SHP77 treated with DMSO at 0.1 percent for 48 hours (cell line): Measurements from ENCODE around the gene VPS72.
A peak's percentile ranks its signal among the peaks of the same experiment; 100 is the strongest.
"Not testable (repeated sequence)": the region's sequence is repeated elsewhere in the genome, so short reads cannot be mapped to it uniquely, and the experiment has no call there.

Source experiments
- DNase-seq: peaks from one replicate; lab custom pipeline; 2025; lab: John Stamatoyannopoulos, UW

Gene VPS72

DNA sequence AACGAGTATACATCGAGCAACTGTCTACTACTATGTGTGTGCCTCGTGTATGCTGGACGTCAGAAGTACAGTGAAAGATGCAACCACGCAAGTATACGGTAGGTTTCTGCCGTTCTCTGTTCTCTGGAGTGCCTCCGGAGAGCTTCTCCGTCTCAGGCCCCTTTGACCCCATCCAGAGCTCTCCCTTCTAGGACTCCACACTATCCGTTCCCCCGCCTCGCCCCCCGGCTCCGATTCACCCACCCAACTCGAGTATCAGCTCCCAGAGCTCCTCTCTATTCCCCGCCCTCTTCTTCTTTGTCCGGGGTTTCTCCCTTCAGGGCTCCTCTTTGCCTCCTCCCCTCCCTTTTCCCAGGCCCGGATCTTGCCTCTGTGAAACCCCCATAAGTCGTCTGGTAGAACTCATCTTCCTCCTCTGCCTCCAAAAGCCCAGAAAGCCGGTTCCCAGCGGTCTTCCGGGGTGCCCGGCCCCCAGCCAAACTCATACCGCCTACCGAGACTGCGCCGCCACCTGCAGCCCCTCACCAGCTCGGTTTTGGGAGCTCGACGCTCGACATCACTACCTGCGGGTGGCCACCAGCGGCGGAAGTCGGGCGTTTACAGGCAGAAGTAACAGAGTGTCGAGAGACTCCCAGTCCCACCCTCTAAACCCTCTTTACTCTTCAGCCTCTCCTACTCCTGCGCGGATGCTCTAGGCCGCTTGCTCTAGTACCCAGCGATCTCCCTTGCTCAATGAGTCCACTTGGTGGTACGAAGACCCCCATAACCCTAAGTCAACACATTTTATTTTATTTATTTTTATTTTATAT, at the start of gene VPS72:
Gene VPS72, minus strand, starts transcription at position 561 of the 809 bp plus-strand sequence. Its CDS starts 76 bp downstream, at position 485.
- DNase-seq = peak; percentile 99

DNA sequence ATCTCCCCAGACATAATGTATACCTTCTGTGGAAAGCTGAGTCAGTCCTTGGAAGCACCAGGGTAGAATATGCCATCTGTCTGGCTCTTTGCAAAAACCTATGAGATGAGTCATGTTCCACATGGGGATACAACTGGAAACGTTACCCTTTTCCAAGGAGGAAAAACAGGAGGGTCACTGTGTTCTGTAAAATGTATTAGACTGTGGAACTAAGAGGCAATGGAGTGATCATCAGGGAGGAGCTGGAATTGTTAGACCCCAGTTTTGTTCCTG, 48.4 kb upstream of the VPS72 start:
- DNase-seq = no peak

GRCh38 chr1:151237678-151238466, 47.9 kb upstream of the VPS72 start:
- no peak for DNase-seq

GRCh38 chr1:151235235-151235634, 45.2 kb upstream of the VPS72 start:
- no peak for DNase-seq

- DNase-seq = no peak
Measured at GRCh38 chr1:151222130-151222529, 32.1 kb upstream of the VPS72 start.

DNA sequence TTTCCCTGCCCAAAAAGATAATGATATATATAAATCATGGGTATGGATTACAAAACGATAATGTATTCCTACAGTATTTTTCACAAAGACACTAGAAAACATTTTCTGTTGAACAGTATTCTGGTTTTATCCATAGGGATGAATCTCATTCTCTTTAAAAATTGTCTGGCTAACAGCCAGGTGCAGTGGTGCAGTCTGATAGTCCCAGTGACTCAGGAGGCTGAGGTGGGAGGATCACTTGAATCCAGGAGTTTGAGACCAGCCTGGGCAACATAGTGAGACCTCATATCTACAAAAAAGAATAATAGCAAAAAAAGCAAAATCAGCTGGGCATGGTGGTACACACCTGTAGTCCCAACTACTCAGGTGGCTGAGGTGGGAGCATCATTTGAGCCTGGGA, 31.6 kb upstream of the VPS72 start:
- DNase-seq = no peak

DNA sequence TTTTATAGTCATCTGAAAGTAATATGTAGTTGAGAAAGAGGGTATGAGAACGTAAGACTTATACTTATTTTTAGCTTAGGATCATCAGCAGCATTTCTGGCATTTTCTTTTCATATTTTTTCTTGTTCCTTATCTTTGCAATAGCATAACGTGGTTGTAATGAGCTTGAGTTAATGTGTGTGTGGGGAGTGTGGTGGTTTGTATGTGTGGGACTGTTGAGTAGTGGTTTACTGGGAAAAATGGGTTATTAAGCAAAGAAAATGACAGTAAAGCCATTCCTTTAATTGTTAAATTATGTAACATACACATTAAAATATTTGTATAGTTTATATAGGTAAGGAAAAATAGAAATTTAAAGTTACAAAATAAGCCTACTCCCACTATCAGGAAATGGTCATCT, 23.6 kb upstream of the VPS72 start:
- DNase-seq = no peak

DNA sequence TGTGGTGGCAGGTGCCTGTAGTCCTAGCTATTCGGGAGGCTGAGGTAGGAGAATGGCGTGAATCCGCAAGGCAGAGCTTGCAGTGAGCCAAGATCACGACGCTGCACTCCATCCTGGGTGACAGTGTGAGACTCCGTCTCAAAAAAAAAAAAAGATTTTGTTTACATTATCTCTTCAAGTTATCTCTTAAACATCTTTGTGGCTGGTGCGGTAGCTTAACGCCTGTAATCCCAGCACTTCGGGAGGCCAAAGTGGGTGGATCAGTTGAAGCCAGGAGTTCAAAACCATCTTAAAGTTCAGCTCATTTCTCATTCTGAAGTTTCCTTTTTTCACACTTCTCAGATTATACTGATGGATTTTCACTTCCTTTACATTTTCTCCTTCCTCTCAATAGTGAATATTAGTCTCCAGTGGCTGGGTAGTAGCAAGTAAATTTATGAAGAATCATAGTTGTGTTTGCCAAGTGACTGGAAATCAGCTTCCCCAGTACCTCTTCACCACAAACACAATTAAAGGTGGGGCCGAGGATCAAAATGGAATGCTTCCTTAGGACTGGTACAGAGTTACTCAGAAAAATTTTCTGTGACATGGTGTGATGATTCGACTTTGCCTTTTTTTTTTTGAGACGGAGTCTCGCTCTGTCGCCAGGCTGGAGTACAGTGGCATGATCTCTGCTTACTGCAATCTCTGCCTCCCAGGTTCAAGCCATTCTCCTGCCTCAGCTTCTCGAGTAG, 22.1 kb upstream of the VPS72 start:
- DNase-seq = no peak

GRCh38 chr1:151210830-151211229, 20.8 kb upstream of the VPS72 start:
- DNase-seq = no peak

- DNase-seq = not testable (repeated sequence)
Measured at GRCh38 chr1:151205381-151205965, 15.5 kb upstream of the VPS72 start.

GRCh38 chr1:151199873-151200581, 10.0 kb upstream of the VPS72 start:
- DNase-seq = no peak

DNA sequence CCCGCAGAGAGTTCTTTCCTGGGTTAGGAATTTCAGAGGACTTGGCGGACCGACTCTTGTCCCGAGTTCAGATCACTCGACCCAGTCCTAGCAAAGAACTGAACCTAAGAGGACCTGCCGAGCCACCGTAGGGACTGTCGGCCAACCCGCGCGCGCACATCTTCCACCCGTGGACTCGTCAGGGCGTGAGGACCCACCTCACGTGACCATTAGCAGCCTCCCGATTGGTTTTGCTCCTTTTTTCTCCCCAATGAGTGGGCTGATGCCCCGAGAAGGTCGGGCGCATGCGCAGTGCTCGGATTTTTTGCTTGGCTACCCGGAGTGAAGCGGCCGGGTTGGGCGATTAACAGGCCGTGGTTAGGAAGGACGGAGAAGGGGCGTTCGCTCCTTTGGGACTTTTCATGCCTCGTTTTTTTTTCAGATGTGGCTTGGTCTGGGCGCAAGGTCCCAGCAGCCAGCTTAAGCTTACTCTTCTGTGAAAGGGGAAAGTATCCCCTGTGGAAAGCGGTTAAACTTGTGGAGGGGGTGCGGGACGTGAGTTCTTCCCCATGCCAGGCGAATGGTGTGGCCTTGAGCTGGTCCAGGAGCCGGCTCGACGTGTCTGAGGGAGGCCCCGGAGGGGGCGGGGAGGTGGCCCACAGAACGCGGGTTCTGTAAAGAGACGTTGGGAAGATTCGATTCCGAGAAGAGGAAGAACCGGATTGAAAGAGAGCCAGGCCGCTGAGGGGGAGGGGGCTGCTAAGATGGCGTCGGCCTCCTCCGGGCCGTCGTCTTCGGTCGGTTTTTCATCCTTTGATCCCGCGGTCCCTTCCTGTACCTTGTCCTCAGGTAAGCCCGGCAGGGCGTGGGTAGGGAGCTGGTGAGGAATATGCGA, 8.5 kb upstream of the VPS72 start, which contains the start of gene PIP5K1A:
Gene PIP5K1A, plus strand, starts transcription at position 299 of the 874 bp plus-strand sequence. Its CDS starts 445 bp downstream, at position 744.
- peak; percentile 99 for DNase-seq

- no peak for DNase-seq
Measured at GRCh38 chr1:151197863-151198253, 7.9 kb upstream of the VPS72 start.

DNA sequence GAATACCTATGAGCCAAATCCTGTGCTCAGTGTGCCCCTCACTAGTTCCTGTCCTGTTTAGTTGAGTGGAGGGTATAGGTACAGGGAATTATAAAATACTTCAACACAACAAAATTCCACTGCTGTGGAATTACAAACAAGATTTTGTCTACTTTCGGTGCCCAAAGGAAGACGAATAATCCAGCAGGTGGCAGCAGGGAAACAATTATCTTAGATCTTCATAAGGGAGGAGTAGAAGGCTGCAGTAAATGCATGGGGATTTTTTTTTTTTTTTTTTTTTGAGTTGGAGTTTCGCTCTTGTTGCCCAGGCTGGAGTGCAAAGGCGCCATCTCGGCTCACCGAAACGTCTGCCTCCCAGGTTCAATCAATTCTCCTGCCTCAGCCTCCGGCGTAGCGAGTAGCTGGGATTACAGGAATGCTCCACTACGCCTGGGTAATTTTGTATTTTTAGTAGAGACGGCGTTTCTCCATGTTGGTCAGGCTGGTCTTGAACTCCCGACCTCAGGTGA, 6.3 kb upstream of the VPS72 start:
- peak; percentile 92 for DNase-seq

DNA sequence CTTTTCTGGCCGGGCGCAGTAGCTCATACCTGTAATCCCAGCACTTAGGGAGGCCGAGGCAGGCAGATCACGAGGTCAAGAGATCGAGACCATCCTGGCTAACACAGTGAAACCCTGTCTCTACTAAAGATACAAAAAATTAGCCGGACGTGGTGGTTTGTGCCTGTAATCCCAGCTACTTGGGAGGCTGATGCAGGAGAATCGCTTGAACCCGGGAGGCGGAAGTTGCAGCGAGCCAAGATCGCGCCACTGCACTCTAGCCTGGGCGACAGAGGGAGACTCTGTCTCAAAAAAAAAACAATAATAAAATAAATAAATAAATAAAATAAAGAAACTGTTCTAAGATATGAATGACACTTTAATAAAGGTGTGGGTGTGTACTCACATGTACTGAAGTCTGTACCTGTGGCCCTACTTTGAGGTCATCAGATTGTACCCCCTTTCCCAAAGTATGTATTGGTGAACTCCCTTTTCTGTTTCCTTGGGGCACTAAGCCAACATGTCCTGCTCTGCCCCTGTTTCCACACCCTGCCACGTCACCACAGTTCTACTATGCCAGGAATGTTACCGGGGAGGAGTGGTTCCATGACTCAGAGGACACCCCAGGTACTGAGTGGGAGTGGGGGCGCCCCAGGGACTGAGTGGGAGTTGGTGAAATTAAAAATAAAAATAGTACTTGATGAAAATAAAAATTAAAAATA, 5.0 kb upstream of the VPS72 start:
- DNase-seq = peak; percentile 56

DNA sequence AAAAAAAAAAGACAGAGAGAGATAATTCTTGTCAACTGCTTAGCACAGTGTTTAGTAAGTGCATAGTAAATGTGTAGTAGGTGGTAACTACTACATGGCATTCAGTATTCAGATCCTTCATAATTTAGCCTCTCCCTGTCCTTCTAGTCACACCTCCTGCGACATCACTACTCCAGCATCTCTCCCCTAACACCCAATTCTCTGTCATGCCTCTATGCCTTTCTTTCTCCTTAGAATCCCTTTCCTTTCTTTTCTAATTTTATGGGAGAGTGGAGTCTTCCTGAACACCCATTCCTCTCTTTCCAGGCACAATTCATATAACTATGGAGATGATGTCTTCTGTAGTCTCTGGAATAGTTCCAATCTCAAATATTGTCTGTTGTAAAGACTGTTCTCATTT, 3.9 kb upstream of the VPS72 start:
- no peak for DNase-seq

GRCh38 chr1:151193304-151193703, 3.3 kb upstream of the VPS72 start:
- DNase-seq = no peak

GRCh38 chr1:151192047-151192446, 2.0 kb upstream of the VPS72 start:
- no peak for DNase-seq

DNA sequence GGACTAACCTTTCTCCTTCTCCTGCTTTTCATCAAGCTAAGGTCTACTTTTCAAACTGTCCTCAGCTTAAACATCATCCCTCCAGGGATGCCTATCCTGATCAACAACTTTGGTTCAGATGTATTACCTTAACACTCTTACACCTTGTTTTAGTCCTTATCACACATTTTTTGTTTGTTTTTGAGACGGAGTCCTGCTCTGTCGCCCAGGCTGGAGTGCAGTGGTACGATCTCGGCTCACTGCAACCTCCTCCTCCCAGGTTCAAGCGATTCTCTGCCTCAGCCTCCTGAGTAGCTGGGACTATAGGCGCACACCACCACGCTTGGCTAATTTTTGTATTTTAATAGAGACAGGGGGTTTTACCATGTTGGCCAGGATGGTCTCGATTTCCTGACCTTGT, 1.3 kb downstream of the VPS72 start:
- DNase-seq = not testable (repeated sequence)

GRCh38 chr1:151187205-151187604, 2.8 kb downstream of the VPS72 start:
- no peak for DNase-seq
